ENCODE results near the gene GAN. TPM values are rescaled to one million over a fixed set of nuclear protein-coding genes. Genes with fewer than 3 reads are reported as not detected.

GAN gene
- total and polyA plus RNA-seq, 2 donors (not counting 1 experiment from before 2014, with no cell fraction given), result 3.3 to 5.1 TPM

GRCh38 chr16:81394416-81394815 lies 79.7 kb downstream of the GAN start:
- H4K20me1 ChIP-seq (ENCODE audit: control insufficient read depth, extremely low read depth, insufficient read depth, low read length), result no peaks in the 10 kb centered on the region
- H3K4me3 ChIP-seq (replicated peaks in 1 of 4; ENCODE audit: control extremely low read depth in 1 of 4, insufficient read depth in 1 of 4, low read depth in 3 of 4, low read length in 4 of 4), result no peak overlapping the region
- no peak overlapping the region for H3K27ac ChIP-seq (ENCODE audit: insufficient read depth, low read length)
- no peaks in the 10 kb centered on the region for H3K9me3 ChIP-seq (ENCODE audit: control insufficient read depth, insufficient read depth, low read depth, low read length)
- H3K9ac ChIP-seq (ENCODE audit: insufficient read depth, low read length), result no peak overlapping the region
- no peak for DNase-seq (ENCODE audit: low read depth in 2 of 2)
- H3K36me3 ChIP-seq (ENCODE audit: control insufficient read depth, insufficient read depth, low read length), result no peaks in the 10 kb centered on the region
- no peak overlapping the region for H3K4me2 ChIP-seq (ENCODE audit: extremely low read depth, insufficient read depth, low read length)
- H3K79me2 ChIP-seq (ENCODE audit: control insufficient read depth, insufficient read depth, low read length), result no peaks in the 10 kb centered on the region
- H3K27me3 ChIP-seq (ENCODE audit: control insufficient read depth, insufficient read depth, low read length), result no peaks in the 10 kb centered on the region
- no peak overlapping the region for H2AFZ ChIP-seq (ENCODE audit: low read length)
- TF ChIP-seq EZH2 (IDR thresholded peaks at IDR 0.05; ENCODE audit: low read length, missing control alignments), result no peak
- TF ChIP-seq, protein P1, sequence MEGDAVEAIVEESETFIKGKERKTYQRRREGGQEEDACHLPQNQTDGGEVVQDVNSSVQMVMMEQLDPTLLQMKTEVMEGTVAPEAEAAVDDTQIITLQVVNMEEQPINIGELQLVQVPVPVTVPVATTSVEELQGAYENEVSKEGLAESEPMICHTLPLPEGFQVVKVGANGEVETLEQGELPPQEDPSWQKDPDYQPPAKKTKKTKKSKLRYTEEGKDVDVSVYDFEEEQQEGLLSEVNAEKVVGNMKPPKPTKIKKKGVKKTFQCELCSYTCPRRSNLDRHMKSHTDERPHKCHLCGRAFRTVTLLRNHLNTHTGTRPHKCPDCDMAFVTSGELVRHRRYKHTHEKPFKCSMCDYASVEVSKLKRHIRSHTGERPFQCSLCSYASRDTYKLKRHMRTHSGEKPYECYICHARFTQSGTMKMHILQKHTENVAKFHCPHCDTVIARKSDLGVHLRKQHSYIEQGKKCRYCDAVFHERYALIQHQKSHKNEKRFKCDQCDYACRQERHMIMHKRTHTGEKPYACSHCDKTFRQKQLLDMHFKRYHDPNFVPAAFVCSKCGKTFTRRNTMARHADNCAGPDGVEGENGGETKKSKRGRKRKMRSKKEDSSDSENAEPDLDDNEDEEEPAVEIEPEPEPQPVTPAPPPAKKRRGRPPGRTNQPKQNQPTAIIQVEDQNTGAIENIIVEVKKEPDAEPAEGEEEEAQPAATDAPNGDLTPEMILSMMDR (conservative IDR thresholded peaks at IDR 0.05 in 1 of 2, IDR thresholded peaks at IDR 0.05 in 1 of 2; ENCODE audit: low read depth in 1 of 2, low read length in 2 of 2), result no peak
- no peaks in the 10 kb centered on the region for H3K4me1 ChIP-seq (ENCODE audit: control insufficient read depth, extremely low read depth, insufficient read depth, low read length)

DNA sequence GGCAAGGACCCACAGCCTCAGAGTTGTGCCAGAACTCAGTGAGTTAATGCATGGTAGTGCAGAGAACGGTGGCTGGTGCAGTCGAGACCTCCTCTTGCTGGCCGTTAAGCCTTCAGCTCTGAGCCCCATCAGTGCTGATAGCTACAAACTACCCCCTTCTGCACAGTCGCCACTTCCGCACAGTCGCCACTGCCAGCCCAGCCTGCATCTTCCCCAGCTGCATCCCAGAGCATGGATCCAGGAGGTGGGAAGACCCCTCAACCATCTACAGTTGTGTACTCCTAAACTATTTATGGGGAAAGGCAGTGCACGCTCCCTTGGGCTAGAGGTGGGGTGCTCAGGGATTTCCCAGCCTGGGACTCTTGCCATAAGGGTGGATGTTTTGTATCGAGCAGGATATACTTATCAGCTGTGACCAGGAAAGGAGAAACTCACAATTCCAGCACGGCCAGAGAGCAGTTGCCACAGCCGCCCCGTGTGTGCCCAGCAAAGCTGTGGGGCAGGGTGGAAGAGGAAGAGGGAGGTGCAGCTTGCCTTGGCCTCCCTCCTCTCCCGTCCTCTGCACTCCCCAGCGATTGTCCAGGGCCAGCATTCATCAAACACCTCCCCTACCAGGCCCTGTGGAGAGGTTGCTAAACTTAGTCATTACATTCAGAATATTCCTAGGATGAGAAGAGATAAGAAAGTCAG lies 80.3 kb downstream of the GAN start:
- no peaks in the 10 kb centered on the region for H4K20me1 ChIP-seq (ENCODE audit: control insufficient read depth, extremely low read depth, insufficient read depth, low read length)

GRCh38 chr16:81397058-81397878 lies 82.5 kb downstream of the GAN start:
- no peaks in the 10 kb centered on the region for H3K36me3 ChIP-seq (ENCODE audit: control insufficient read depth, insufficient read depth, low read length)
- H4K20me1 ChIP-seq (ENCODE audit: control insufficient read depth, extremely low read depth, insufficient read depth, low read length), result no peaks in the 10 kb centered on the region
- no peak overlapping the region for H3K9ac ChIP-seq (ENCODE audit: insufficient read depth, low read length)
- DNase-seq (ENCODE audit: low read depth in 2 of 2), result no peak
- H3K4me1 ChIP-seq (ENCODE audit: control insufficient read depth, extremely low read depth, insufficient read depth, low read length), result no peaks in the 10 kb centered on the region
- H3K27ac ChIP-seq (ENCODE audit: insufficient read depth, low read length), result no peak overlapping the region
- H3K4me2 ChIP-seq (ENCODE audit: extremely low read depth, insufficient read depth, low read length), result no peak overlapping the region
- no peak overlapping the region for H2AFZ ChIP-seq (ENCODE audit: low read length)
- no peaks in the 10 kb centered on the region for H3K9me3 ChIP-seq (ENCODE audit: control insufficient read depth, insufficient read depth, low read depth, low read length)
- H3K79me2 ChIP-seq (ENCODE audit: control insufficient read depth, insufficient read depth, low read length), result no peaks in the 10 kb centered on the region
- H3K27me3 ChIP-seq (ENCODE audit: control insufficient read depth, insufficient read depth, low read length), result no peaks in the 10 kb centered on the region
- no peak for TF ChIP-seq EZH2 (IDR thresholded peaks at IDR 0.05; ENCODE audit: low read length, missing control alignments)
- TF ChIP-seq, protein P1 (conservative IDR thresholded peaks at IDR 0.05 in 1 of 2, IDR thresholded peaks at IDR 0.05 in 1 of 2; ENCODE audit: low read depth in 1 of 2, low read length in 2 of 2), result no peak
- no peak overlapping the region for H3K4me3 ChIP-seq (replicated peaks in 1 of 4; ENCODE audit: control extremely low read depth in 1 of 4, insufficient read depth in 1 of 4, low read depth in 3 of 4, low read length in 4 of 4)

More for the DNA sequence above, 80.3 kb downstream of the GAN start:
- H3K36me3 ChIP-seq (ENCODE audit: control insufficient read depth, insufficient read depth, low read length), result no peaks in the 10 kb centered on the region
- TF ChIP-seq, protein P1 (conservative IDR thresholded peaks at IDR 0.05 in 1 of 2, IDR thresholded peaks at IDR 0.05 in 1 of 2; ENCODE audit: low read depth in 1 of 2, low read length in 2 of 2), result no peak
- no peak for TF ChIP-seq EZH2 (IDR thresholded peaks at IDR 0.05; ENCODE audit: low read length, missing control alignments)
- H3K27me3 ChIP-seq (ENCODE audit: control insufficient read depth, insufficient read depth, low read length), result no peaks in the 10 kb centered on the region
- no peaks in the 10 kb centered on the region for H3K79me2 ChIP-seq (ENCODE audit: control insufficient read depth, insufficient read depth, low read length)
- no peak overlapping the region for H2AFZ ChIP-seq (ENCODE audit: low read length)
- H3K4me3 ChIP-seq (replicated peaks in 1 of 4; ENCODE audit: control extremely low read depth in 1 of 4, insufficient read depth in 1 of 4, low read depth in 3 of 4, low read length in 4 of 4), result no peak overlapping the region
- no peaks in the 10 kb centered on the region for H3K4me1 ChIP-seq (ENCODE audit: control insufficient read depth, extremely low read depth, insufficient read depth, low read length)
- H3K27ac ChIP-seq (ENCODE audit: insufficient read depth, low read length), result no peak overlapping the region
- H3K9ac ChIP-seq (ENCODE audit: insufficient read depth, low read length), result no peak overlapping the region
- H3K9me3 ChIP-seq (ENCODE audit: control insufficient read depth, insufficient read depth, low read depth, low read length), result no peaks in the 10 kb centered on the region
- no peak for DNase-seq (ENCODE audit: low read depth in 2 of 2)
- H3K4me2 ChIP-seq (ENCODE audit: extremely low read depth, insufficient read depth, low read length), result no peak overlapping the region

Measured in fibroblast of lung (primary cell).